Measurements from ENCODE around the gene ZDHHC14.

ZDHHC14 gene

GRCh38 chr6:157586088-157586414 is 205.1 kb downstream of the ZDHHC14 start:
- TF ChIP-seq FOXM1 (IDR thresholded peaks at IDR 0.05; ENCODE audit: borderline replicate concordance, low read depth) (no peak), TEAD4 (IDR thresholded peaks at IDR 0.05) (no peak), TCF12 (IDR thresholded peaks at IDR 0.05; ENCODE audit: low read depth) (no peak), YY1 (IDR thresholded peaks at IDR 0.05; ENCODE audit: low read depth) (no peak), MAX (IDR thresholded peaks at IDR 0.05) (no peak), TAF1 (IDR thresholded peaks at IDR 0.05; ENCODE audit: low read depth) (no peak), ZBTB7A (IDR thresholded peaks at IDR 0.05; ENCODE audit: low read depth) (no peak), NFIC (IDR thresholded peaks at IDR 0.05) (no peak)

GRCh38 chr6:157586476-157587126 is 205.6 kb downstream of the ZDHHC14 start:
- no peak for TF ChIP-seq NFIC (IDR thresholded peaks at IDR 0.05)
- TF ChIP-seq MAX (IDR thresholded peaks at IDR 0.05) = no peak
- TF ChIP-seq TEAD4 (IDR thresholded peaks at IDR 0.05) = no peak
- no peak for TF ChIP-seq YY1 (IDR thresholded peaks at IDR 0.05; ENCODE audit: low read depth)
- no peak for TF ChIP-seq RAD21 (IDR thresholded peaks at IDR 0.05; ENCODE audit: low read depth)
- TF ChIP-seq EP300 (IDR thresholded peaks at IDR 0.05; ENCODE audit: borderline replicate concordance) = no peak
- no peak for TF ChIP-seq CEBPB (IDR thresholded peaks at IDR 0.05)
- TF ChIP-seq CREB1 (IDR thresholded peaks at IDR 0.05; ENCODE audit: low read depth) = no peak
- no peak for TF ChIP-seq TCF12 (IDR thresholded peaks at IDR 0.05; ENCODE audit: low read depth)
- no peak for TF ChIP-seq FOXM1 (IDR thresholded peaks at IDR 0.05; ENCODE audit: borderline replicate concordance, low read depth)
- TF ChIP-seq ZBTB7A (IDR thresholded peaks at IDR 0.05; ENCODE audit: low read depth) = no peak
- TF ChIP-seq EGR1 (IDR thresholded peaks at IDR 0.05) = no peak
- no peak for TF ChIP-seq REST (IDR thresholded peaks at IDR 0.05; ENCODE audit: low read depth)
- TF ChIP-seq, protein P1, sequence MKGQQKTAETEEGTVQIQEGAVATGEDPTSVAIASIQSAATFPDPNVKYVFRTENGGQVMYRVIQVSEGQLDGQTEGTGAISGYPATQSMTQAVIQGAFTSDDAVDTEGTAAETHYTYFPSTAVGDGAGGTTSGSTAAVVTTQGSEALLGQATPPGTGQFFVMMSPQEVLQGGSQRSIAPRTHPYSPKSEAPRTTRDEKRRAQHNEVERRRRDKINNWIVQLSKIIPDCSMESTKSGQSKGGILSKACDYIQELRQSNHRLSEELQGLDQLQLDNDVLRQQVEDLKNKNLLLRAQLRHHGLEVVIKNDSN (IDR thresholded peaks at IDR 0.05) = no peak
- TF ChIP-seq TAF1 (IDR thresholded peaks at IDR 0.05; ENCODE audit: low read depth) = no peak

DNA sequence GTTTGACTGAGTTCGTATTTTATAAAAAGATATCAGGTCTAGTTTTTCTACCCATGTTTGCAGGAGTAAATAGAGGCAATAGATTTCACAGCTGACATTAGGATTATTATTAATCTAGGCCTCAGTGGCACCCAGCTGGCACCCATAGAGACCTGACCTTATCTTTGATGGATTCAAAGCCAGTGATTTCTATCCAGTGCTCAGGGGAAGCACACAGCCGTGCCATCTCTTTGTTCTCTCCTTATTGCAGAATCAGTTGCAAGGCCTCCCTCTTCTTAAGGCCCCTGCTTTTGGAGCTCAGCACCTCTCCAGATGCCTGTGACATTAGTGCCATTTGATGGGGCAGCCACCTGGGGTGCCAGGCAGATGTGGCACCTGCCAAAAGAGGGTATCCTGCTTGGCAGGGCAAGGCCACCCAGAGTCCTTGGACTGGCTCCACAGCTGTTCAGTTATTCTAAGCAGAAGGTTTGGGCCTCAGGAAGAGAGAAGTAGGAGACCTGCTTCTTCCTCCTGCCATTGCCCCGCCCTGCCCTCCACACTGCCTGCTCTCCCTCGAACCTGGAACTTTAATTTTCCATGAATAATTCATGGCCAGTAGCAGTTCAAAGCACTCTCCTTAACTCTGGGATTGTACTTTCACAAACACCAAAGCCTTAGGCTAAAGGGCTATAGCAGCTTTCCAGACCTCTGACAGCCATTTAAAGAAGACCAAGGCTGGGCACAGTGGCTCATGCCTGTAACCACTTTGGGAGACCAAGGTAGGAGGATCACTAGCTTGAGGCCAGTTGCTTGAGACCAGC is 206.3 kb downstream of the ZDHHC14 start:
- TF ChIP-seq TCF12 (IDR thresholded peaks at IDR 0.05; ENCODE audit: low read depth) (no peak), NFIC (IDR thresholded peaks at IDR 0.05) (no peak), EGR1 (IDR thresholded peaks at IDR 0.05) (no peak), FOXM1 (IDR thresholded peaks at IDR 0.05; ENCODE audit: borderline replicate concordance, low read depth) (no peak), CEBPB (IDR thresholded peaks at IDR 0.05) (no peak), ZBTB7A (IDR thresholded peaks at IDR 0.05; ENCODE audit: low read depth) (no peak), CREB1 (IDR thresholded peaks at IDR 0.05; ENCODE audit: low read depth) (no peak), MAX (IDR thresholded peaks at IDR 0.05) (no peak), EP300 (IDR thresholded peaks at IDR 0.05; ENCODE audit: borderline replicate concordance) (no peak), TEAD4 (IDR thresholded peaks at IDR 0.05) (no peak), RAD21 (IDR thresholded peaks at IDR 0.05; ENCODE audit: low read depth) (no peak), TAF1 (IDR thresholded peaks at IDR 0.05; ENCODE audit: low read depth) (no peak), REST (IDR thresholded peaks at IDR 0.05; ENCODE audit: low read depth) (no peak), YY1 (IDR thresholded peaks at IDR 0.05; ENCODE audit: low read depth) (no peak)
- TF ChIP-seq, protein P1 (IDR thresholded peaks at IDR 0.05) = no peak

DNA sequence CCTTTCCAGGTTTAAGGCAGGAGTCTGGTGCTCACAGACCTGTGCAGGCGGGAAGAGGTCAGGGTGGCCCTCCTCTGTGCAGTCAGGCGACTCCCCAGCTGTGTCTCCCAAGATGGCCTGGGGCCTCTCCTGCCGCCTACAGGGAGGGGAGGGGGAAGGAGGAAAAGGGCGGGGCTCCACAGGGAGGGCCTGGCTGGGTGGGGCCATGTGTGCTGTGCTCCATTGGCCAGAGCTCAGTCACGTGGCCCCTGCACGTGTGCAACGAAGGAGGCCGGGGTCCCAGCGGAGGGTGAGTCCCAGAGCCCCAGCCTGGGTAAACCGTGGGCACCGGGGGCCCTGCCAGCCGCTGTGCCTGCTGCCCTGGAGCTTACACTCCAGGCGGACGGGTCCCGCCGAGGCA is 211.6 kb downstream of the ZDHHC14 start:
- no peak for TF ChIP-seq EP300 (IDR thresholded peaks at IDR 0.05; ENCODE audit: borderline replicate concordance)
- TF ChIP-seq FOXM1 (IDR thresholded peaks at IDR 0.05; ENCODE audit: borderline replicate concordance, low read depth) = no peak

DNA sequence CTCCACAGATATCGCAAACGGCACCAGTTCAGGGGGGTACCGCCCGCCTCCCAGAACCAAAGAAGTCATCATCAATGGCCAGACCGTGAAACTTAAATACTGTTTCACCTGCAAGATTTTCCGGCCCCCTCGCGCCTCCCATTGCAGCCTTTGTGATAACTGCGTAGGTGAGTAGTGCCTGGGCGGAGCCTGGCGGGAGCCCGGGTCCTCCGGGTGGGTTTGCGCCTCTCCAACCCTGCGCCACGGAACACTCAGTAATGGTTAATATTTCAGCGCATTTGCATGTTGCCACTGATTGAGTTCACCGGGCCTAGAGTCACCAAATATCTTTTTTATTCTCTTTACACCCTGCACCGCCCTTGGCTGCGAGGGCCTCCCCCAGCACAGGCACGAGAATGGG is 212.0 kb downstream of the ZDHHC14 start:
- TF ChIP-seq CREB1 (IDR thresholded peaks at IDR 0.05; ENCODE audit: low read depth) = no peak
- TF ChIP-seq, protein P1 (IDR thresholded peaks at IDR 0.05) = no peak
- no peak for TF ChIP-seq MAX (IDR thresholded peaks at IDR 0.05)
- TF ChIP-seq YY1 (IDR thresholded peaks at IDR 0.05; ENCODE audit: low read depth) = no peak
- TF ChIP-seq RAD21 (IDR thresholded peaks at IDR 0.05; ENCODE audit: low read depth) = no peak
- no peak for TF ChIP-seq EP300 (IDR thresholded peaks at IDR 0.05; ENCODE audit: borderline replicate concordance)
- TF ChIP-seq ZBTB7A (IDR thresholded peaks at IDR 0.05; ENCODE audit: low read depth) = no peak
- TF ChIP-seq REST (IDR thresholded peaks at IDR 0.05; ENCODE audit: low read depth) = no peak
- no peak for TF ChIP-seq TEAD4 (IDR thresholded peaks at IDR 0.05)
- no peak for TF ChIP-seq CEBPB (IDR thresholded peaks at IDR 0.05)
- TF ChIP-seq TCF12 (IDR thresholded peaks at IDR 0.05; ENCODE audit: low read depth) = no peak
- no peak for TF ChIP-seq FOXM1 (IDR thresholded peaks at IDR 0.05; ENCODE audit: borderline replicate concordance, low read depth)
- no peak for TF ChIP-seq TAF1 (IDR thresholded peaks at IDR 0.05; ENCODE audit: low read depth)
- TF ChIP-seq NFIC (IDR thresholded peaks at IDR 0.05) = no peak
- no peak for TF ChIP-seq EGR1 (IDR thresholded peaks at IDR 0.05)
